Measurements from ENCODE around the gene TRPV4.

- no peak for TF ChIP-seq POLR2A (IDR thresholded peaks at IDR 0.05)
- TF ChIP-seq, protein P1, sequence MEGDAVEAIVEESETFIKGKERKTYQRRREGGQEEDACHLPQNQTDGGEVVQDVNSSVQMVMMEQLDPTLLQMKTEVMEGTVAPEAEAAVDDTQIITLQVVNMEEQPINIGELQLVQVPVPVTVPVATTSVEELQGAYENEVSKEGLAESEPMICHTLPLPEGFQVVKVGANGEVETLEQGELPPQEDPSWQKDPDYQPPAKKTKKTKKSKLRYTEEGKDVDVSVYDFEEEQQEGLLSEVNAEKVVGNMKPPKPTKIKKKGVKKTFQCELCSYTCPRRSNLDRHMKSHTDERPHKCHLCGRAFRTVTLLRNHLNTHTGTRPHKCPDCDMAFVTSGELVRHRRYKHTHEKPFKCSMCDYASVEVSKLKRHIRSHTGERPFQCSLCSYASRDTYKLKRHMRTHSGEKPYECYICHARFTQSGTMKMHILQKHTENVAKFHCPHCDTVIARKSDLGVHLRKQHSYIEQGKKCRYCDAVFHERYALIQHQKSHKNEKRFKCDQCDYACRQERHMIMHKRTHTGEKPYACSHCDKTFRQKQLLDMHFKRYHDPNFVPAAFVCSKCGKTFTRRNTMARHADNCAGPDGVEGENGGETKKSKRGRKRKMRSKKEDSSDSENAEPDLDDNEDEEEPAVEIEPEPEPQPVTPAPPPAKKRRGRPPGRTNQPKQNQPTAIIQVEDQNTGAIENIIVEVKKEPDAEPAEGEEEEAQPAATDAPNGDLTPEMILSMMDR (IDR thresholded peaks at IDR 0.05) = no peak
These were observed 24.1 kb downstream of the TRPV4 start for GRCh38 chr12:109808876-109809646.

Measured in uterus (tissue), 2 donors.